Activated CD4-positive, alpha-beta memory T cell treated with anti-CD3 and anti-CD28 coated beads for 36 hours (primary cell): ENCODE measurements around the gene RAB44. TPM values are rescaled to one million over a fixed set of nuclear protein-coding genes. Genes with fewer than 3 reads are reported as not detected.
A peak's percentile ranks its signal among the peaks of the same experiment; 100 is the strongest.

Experiments used
- CTCF ChIA-PET: fragments of 350-600 bp; sonication (Branson Sonifier 250); formaldehyde crosslinking; loops from one replicate; lab custom pipeline; 2021; ENCODE audit warnings: antibody characterized with exemption, inconsistent platforms; lab: Charles Lee
- POLR2A ChIA-PET: fragments of 350-600 bp; sonication (Branson Sonifier 250); formaldehyde crosslinking; loops from one replicate; lab custom pipeline; 2021; ENCODE audit warnings: antibody characterized with exemption; lab: Charles Lee
- DNase-seq: peaks from one replicate; pipeline ENCODE4 v3.0.0-alpha.2; 2020
- H3K27ac Mint-ChIP-seq: one replicate; pipeline ENCODE4 v1.8.0; 2021; ENCODE audit warnings: mixed read lengths
- H3K27me3 Mint-ChIP-seq: one replicate; pipeline ENCODE4 v1.8.0; 2021; ENCODE audit warnings: mixed read lengths
- H3K36me3 Mint-ChIP-seq: one replicate; pipeline ENCODE4 v1.8.0; 2021; ENCODE audit warnings: mixed read lengths
- H3K4me1 Mint-ChIP-seq: one replicate; pipeline ENCODE4 v1.8.0; 2021; ENCODE audit warnings: low read depth, mixed read lengths
- H3K4me3 Mint-ChIP-seq: one replicate; pipeline ENCODE4 v1.8.0; 2021; ENCODE audit warnings: mild to moderate bottlenecking, mixed read lengths
- H3K9me3 Mint-ChIP-seq: one replicate; pipeline ENCODE4 v1.8.0; 2021; ENCODE audit warnings: mixed read lengths
- intact Hi-C: fragments of 100-400 bp; cut with micrococcal nuclease; formaldehyde crosslinking; loops from one replicate; pipeline ENCODE4 v1.15.1; 2023
- total RNA-seq, 2 experiments: library from RNA; stranded (reverse); gene quantifications; one replicate each; pipeline ENCODE4 v1.2.3, GENCODE V29; 2021

Gene RAB44
- total RNA-seq, 2 experiments from 2014 or later: 0.05 TPM

DNA sequence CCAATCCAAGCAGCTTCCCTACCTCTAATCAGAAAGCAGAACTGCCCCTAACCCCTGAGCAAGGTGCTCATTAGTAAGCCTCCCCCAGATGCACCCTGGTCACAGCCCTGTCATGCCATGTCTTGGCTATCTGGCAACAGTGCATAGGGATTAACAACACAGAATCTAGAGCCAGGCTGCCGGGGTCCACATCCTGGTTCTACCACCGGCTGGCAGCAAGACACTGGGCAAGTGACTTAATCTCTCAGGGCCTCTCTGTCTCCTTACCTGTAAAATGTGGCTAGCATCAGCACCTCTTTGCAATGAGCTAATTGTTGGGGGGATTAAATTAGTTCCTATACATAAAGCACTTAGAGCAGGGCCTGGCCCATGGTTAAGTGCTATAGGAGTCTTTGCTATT lies 73.5 kb downstream of the RAB44 start:
- no peaks in the 10 kb centered on the region for H3K27me3 Mint-ChIP-seq
- intact Hi-C loops: no loop called here
- CTCF ChIA-PET: interaction anchor here (6.3 to 12.1 kb wide), 4 partner anchors 14 to 247 kb away, joined by 59 to 345 read pairs (median 102); no protein-coding TSS in a partner anchor
- H3K9me3 Mint-ChIP-seq: no peaks in the 10 kb centered on the region
- H3K27ac Mint-ChIP-seq: peak overlapping the region; percentile 86
- POLR2A ChIA-PET: no interaction called here
- peaks cover 28% of the 10 kb centered on the region for H3K4me1 Mint-ChIP-seq
- H3K36me3 Mint-ChIP-seq: no peaks in the 10 kb centered on the region
- H3K4me3 Mint-ChIP-seq: no peak overlapping the region
- DNase-seq: no peak

DNA sequence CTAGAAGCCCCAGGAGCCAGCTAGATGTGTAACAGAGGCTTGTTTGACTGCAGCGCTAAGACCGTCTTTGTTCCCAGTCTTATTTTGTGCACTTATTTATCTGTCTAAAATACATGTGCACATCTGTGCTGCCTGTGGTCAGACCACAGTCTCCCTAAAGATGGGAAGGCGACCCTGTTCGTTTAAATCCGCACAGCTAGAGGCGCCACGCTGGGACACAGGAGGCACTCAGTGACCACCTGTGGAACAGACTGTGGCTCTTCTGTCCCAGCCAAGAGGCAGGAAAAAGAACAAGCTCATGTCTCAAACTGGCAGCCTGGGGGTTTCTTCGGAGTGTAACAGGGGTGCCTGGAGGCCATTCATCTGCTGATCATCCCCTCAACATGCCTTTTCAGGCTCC lies 74.8 kb downstream of the RAB44 start:
- H3K36me3 Mint-ChIP-seq: no peaks in the 10 kb centered on the region
- H3K27ac Mint-ChIP-seq: no peak overlapping the region
- no peaks in the 10 kb centered on the region for H3K9me3 Mint-ChIP-seq
- H3K27me3 Mint-ChIP-seq: no peaks in the 10 kb centered on the region
- H3K4me1 Mint-ChIP-seq: peaks cover 28% of the 10 kb centered on the region
- ChIA-PET POLR2A (interaction anchor here (1.0 kb wide), 1 partner anchor 15 kb away, joined by 3 read pairs; no protein-coding TSS in a partner anchor), CTCF (interaction anchor here (1.0 to 12.1 kb wide), 4 partner anchors 9 to 245 kb away, joined by 4 to 345 read pairs (median 6); no protein-coding TSS in a partner anchor)
- no peak for DNase-seq
- intact Hi-C loops: no loop called here
- no peak overlapping the region for H3K4me3 Mint-ChIP-seq

DNA sequence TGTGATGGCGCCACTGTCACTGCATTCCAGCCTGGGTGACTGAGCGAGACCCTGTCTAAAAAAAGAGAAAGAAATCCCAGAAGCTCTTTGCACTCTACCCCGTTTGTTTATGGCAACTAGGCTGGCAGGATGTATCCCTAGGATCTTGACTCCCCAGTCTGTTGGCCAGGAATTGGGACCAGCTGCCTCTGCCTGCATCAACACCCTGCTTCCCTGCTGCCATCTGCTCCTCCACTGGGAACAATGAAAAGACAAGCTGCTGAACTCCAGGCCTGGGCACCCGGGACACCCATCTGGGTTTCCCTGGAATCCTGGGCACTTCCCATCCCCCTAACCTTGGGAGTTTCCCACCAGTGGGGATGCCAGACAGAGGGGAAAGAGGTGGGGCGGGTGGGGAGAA lies 76.7 kb downstream of the RAB44 start:
- Mint-ChIP-seq H3K4me3 (no peak overlapping the region), H3K9me3 (no peaks in the 10 kb centered on the region), H3K27me3 (no peaks in the 10 kb centered on the region), H3K4me1 (peaks cover 17% of the 10 kb centered on the region), H3K36me3 (no peaks in the 10 kb centered on the region), H3K27ac (no peak overlapping the region)
- POLR2A ChIA-PET: no interaction called here
- DNase-seq: no peak
- intact Hi-C loops: no loop called here
- CTCF ChIA-PET: interaction anchor here (0.6 to 12.1 kb wide), 4 partner anchors 8 to 64 kb away, joined by 4 to 345 read pairs (median 5); no protein-coding TSS in a partner anchor

GRCh38 chr6:36776167-36776566 lies 78.5 kb downstream of the RAB44 start:
- ChIA-PET CTCF (interaction anchor here (0.9 to 2.0 kb wide), 2 partner anchors 9 to 162 kb away, joined by 3 to 12 read pairs; no protein-coding TSS in a partner anchor), POLR2A (no interaction called here)
- Mint-ChIP-seq H3K27ac (no peak overlapping the region), H3K36me3 (no peaks in the 10 kb centered on the region), H3K4me1 (no peaks in the 10 kb centered on the region), H3K4me3 (no peak overlapping the region), H3K27me3 (no peaks in the 10 kb centered on the region), H3K9me3 (no peaks in the 10 kb centered on the region)
- intact Hi-C loops: no loop called here
- no peak for DNase-seq

- H3K4me3 Mint-ChIP-seq: no peak overlapping the region
- intact Hi-C loops: no loop called here
- H3K36me3 Mint-ChIP-seq: no peaks in the 10 kb centered on the region
- no peaks in the 10 kb centered on the region for H3K27me3 Mint-ChIP-seq
- no peak overlapping the region for H3K27ac Mint-ChIP-seq
- DNase-seq: no peak
- H3K4me1 Mint-ChIP-seq: peaks cover 2% of the 10 kb centered on the region
- H3K9me3 Mint-ChIP-seq: no peaks in the 10 kb centered on the region
- POLR2A ChIA-PET: no interaction called here
- CTCF ChIA-PET: interaction anchor here (1.0 to 14.0 kb wide), 2 partner anchors 9 to 19 kb away, joined by 3 to 345 read pairs; no protein-coding TSS in a partner anchor
Measured at GRCh38 chr6:36777801-36778200, 80.2 kb downstream of the RAB44 start.

- DNase-seq: no peak
- H3K36me3 Mint-ChIP-seq: no peaks in the 10 kb centered on the region
- H3K27me3 Mint-ChIP-seq: no peaks in the 10 kb centered on the region
- H3K4me1 Mint-ChIP-seq: peaks cover 2% of the 10 kb centered on the region
- no peak overlapping the region for H3K4me3 Mint-ChIP-seq
- H3K9me3 Mint-ChIP-seq: no peaks in the 10 kb centered on the region
- no peak overlapping the region for H3K27ac Mint-ChIP-seq
- intact Hi-C loops: no loop called here
- ChIA-PET POLR2A (interaction anchor here (0.7 kb wide), 1 partner anchor 30 kb away, joined by 3 read pairs; no protein-coding TSS in a partner anchor), CTCF (interaction anchor here (0.8 to 14.0 kb wide), 4 partner anchors 10 to 239 kb away, joined by 4 to 345 read pairs (median 56); no protein-coding TSS in a partner anchor)
Measured at GRCh38 chr6:36779227-36779626, 81.6 kb downstream of the RAB44 start.

DNA sequence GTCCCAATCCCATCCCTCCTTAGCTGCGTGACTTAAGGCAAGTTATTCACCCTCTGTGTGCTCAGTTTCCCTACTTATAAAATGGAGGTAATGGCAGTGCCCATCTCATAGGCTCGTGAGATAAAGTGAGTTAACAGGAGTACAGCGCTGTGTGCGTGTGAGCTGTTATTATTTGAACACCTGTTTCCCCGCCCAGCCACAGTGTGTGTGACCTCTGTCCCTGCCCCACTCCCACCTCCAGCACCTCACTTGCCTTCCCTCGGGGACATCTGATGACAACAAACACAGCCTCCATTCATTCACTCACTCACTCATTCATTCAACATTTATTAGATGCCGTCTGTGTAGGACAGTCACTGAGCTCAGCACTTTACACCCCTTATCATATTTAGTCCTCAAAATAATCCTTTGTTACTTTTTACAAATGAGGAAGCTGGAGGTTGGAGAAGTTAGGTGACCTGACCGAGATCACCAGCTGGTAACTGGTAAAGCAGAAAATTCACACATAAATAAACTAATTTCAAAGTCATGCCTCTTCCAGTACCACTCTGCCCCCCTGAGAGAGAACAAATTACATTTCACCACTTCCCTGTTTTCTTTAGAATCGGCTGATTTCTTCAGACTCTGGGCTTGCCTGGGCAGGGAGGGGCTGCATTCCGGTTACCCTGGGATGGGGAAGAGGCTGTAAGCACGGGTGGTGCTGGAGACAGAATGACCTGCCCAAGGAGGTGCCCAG lies 83.0 kb downstream of the RAB44 start:
- Mint-ChIP-seq H3K27me3 (no peaks in the 10 kb centered on the region), H3K36me3 (no peaks in the 10 kb centered on the region), H3K9me3 (no peaks in the 10 kb centered on the region), H3K4me3 (no peak overlapping the region), H3K4me1 (peaks cover 2% of the 10 kb centered on the region), H3K27ac (no peak overlapping the region)
- no peak for DNase-seq
- POLR2A ChIA-PET: no interaction called here
- CTCF ChIA-PET: interaction anchor here (1.2 to 14.0 kb wide), 5 partner anchors 8 to 165 kb away, joined by 3 to 345 read pairs (median 4); no protein-coding TSS in a partner anchor
- intact Hi-C loops: no loop called here

DNA sequence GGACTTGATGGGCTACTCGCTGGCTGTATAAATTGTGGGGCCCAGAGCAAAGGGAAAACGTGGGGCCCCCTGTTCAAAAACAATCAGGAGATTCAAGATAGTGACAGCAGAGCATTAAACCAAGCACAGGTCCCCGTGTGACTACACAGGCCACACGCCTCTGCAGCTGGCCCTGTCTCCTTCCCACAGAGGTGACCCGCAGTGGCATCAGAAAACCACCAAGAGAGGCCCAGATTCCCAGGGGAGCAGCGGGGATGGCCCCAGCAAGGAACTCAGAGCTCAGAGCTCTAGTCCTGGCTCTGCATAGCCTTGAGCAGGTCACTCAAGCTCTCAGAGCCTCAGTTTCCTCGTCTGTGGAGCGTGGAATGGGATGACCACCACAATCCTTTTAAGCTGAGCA lies 84.0 kb downstream of the RAB44 start:
- intact Hi-C loops: loop anchor here (1.0 to 2.0 kb wide), 2 partner anchors 15 to 69 kb away; no protein-coding TSS in a partner anchor
- no peak overlapping the region for H3K27ac Mint-ChIP-seq
- H3K4me3 Mint-ChIP-seq: no peak overlapping the region
- H3K27me3 Mint-ChIP-seq: no peaks in the 10 kb centered on the region
- H3K9me3 Mint-ChIP-seq: no peaks in the 10 kb centered on the region
- H3K4me1 Mint-ChIP-seq: peaks cover 2% of the 10 kb centered on the region
- CTCF ChIA-PET: interaction anchor here (0.6 to 14.0 kb wide), 15 partner anchors 13 to 454 kb away, joined by 3 to 345 read pairs (median 9); partner anchors contain the start of gene PPIL1
- H3K36me3 Mint-ChIP-seq: no peaks in the 10 kb centered on the region
- no peak for DNase-seq
- POLR2A ChIA-PET: interaction anchor here (1.8 kb wide), 1 partner anchor 22 kb away, joined by 5 read pairs; no protein-coding TSS in a partner anchor

Other genes starting within 250 kb of the RAB44 start
- 10 to 100 TPM; 25.8 to 27.5 TPM for gene STK38, start 150.3 kb upstream of the RAB44 start, total RNA-seq
- gene SRSF3, start 103.5 kb upstream of the RAB44 start, total RNA-seq: 100 to 1,000 TPM; 390 to 392 TPM
- gene CDKN1A, start 19.1 kb upstream of the RAB44 start, total RNA-seq: 10 to 100 TPM; 64.2 to 66.7 TPM
- gene CPNE5, start 141.6 kb downstream of the RAB44 start, total RNA-seq: 1 to 10 TPM; 1.5 to 1.8 TPM
- gene PPIL1, start 177.0 kb downstream of the RAB44 start, total RNA-seq: 10 to 100 TPM; 38.5 to 40.6 TPM
- gene C6orf89, start 188.1 kb downstream of the RAB44 start, total RNA-seq: 10 to 100 TPM; 29.2 to 29.8 TPM